CD4-positive, alpha-beta T cell (primary cell): ENCODE measurements around the gene ITGAD. TPM values are rescaled to one million over a fixed set of nuclear protein-coding genes. Genes with fewer than 3 reads are reported as not detected.

Source experiments
- ATAC-seq: fragments of 200-7000 bp; cut with Tn5 transposase; one replicate; pipeline ENCODE4 v1.10.0; 2022; ENCODE audit warnings: mild to moderate bottlenecking; ENCODE audit not compliant: poor library complexity
- CTCF ChIA-PET: fragments of 350-600 bp; sonication (Branson Sonifier 250); formaldehyde crosslinking; loops from one replicate; lab custom pipeline; 2021; ENCODE audit warnings: antibody characterized with exemption, inconsistent platforms; lab: Charles Lee
- POLR2A ChIA-PET: fragments of 350-600 bp; sonication (Branson Sonifier 250); formaldehyde crosslinking; loops from one replicate; lab custom pipeline; 2021; ENCODE audit warnings: antibody characterized with exemption, inconsistent platforms; lab: Charles Lee
- DNase-seq, 14 experiments: peaks; one replicate each; pipeline ENCODE4 v3.0.0-alpha.2; 2013 to 2020; ENCODE audit warnings: mixed read lengths in 2 of 14
- H3K27ac ChIP-seq, 2 donors: one replicate each; pipeline versions ENCODE4 v1.5.1 to v1.7.0; 2013; ENCODE audit warnings: low read length in 2 of 2, low read depth in 1 of 2, mild to moderate bottlenecking in 1 of 2
- H3K27me3 ChIP-seq, 2 experiments: 1 replicate in 1 of 2; 2 replicates in 1 of 2; pipeline versions ENCODE4 v1.6.1 to v1.7.0; 2013; ENCODE audit warnings: low read length in 2 of 2, control low read depth in 1 of 2, mild to moderate bottlenecking in 1 of 2, moderate library complexity in 1 of 2; ENCODE audit not compliant: insufficient read depth in 2 of 2, control insufficient read depth in 1 of 2
- H3K36me3 ChIP-seq: one replicate; pipeline ENCODE4 v1.6.1; 2013; ENCODE audit warnings: low read length, control low read depth; ENCODE audit not compliant: insufficient read depth
- H3K4me1 ChIP-seq: one replicate; pipeline ENCODE4 v1.6.1; 2013; ENCODE audit warnings: low read length, control low read depth; ENCODE audit not compliant: insufficient read depth
- H3K4me3 ChIP-seq: one replicate; pipeline ENCODE4 v1.5.1; 2013; ENCODE audit warnings: mild to moderate bottlenecking, low read length, moderate library complexity
- H3K9me3 ChIP-seq, 2 experiments: 1 replicate in 1 of 2; 2 replicates in 1 of 2; pipeline versions ENCODE4 v1.6.1 to v1.7.0; 2013; ENCODE audit warnings: low read length in 2 of 2, mild to moderate bottlenecking in 2 of 2, control low read depth in 1 of 2, moderate library complexity in 1 of 2; ENCODE audit not compliant: control insufficient read depth in 1 of 2, insufficient read depth in 1 of 2
- H3K27ac Mint-ChIP-seq: one replicate; pipeline ENCODE4 v1.8.0; 2020; ENCODE audit warnings: mixed read lengths
- H3K27me3 Mint-ChIP-seq: one replicate; pipeline ENCODE4 v1.8.0; 2021; ENCODE audit warnings: mixed read lengths
- H3K36me3 Mint-ChIP-seq: one replicate; pipeline ENCODE4 v1.8.0; 2021; ENCODE audit warnings: low read depth, mixed read lengths
- H3K4me1 Mint-ChIP-seq: one replicate; pipeline ENCODE4 v1.8.0; 2021; ENCODE audit warnings: low read depth, mixed read lengths
- H3K4me3 Mint-ChIP-seq: one replicate; pipeline ENCODE4 v1.8.0; 2020; ENCODE audit warnings: mild to moderate bottlenecking, mixed read lengths
- H3K9me3 Mint-ChIP-seq: one replicate; pipeline ENCODE4 v1.8.0; 2020; ENCODE audit warnings: mixed read lengths
- CTCF ChIP-seq: fragments of 200-600 bp; IDR thresholded peaks from one replicate; pipeline ENCODE4 v1.8.0; 2022; ENCODE audit warnings: antibody characterized with exemption, mild to moderate bottlenecking
- intact Hi-C, 2 experiments: fragments of 100-400 bp; cut with DNase I in 1 of 2; cut with micrococcal nuclease in 1 of 2; formaldehyde crosslinking; loops; one replicate each; pipeline versions ENCODE4 v1.15.1 to v1.9.0; 2023 to 2025; cut with DNase I, micrococcal nuclease
- total RNA-seq, 174 experiments: library from RNA in 2 of 174; stranded (reverse) in 2 of 174; gene quantifications; one replicate each; pipeline ENCODE4 v1.2.3 and lab custom pipeline; 2021 to 2026

ITGAD gene
- total RNA-seq, 2 experiments from 2014 or later = not detected

- H3K9me3 Mint-ChIP-seq = no peaks in the 10 kb centered on the region
- CTCF ChIA-PET = no interaction called here
- POLR2A ChIA-PET = no interaction called here
- no peak overlapping the region for H3K27ac Mint-ChIP-seq
- H3K36me3 Mint-ChIP-seq = no peaks in the 10 kb centered on the region
- TF ChIP-seq CTCF = no peak
- ATAC-seq (no peak), DNase-seq (no peak)
- no peak overlapping the region for H3K4me3 ChIP-seq
- no peaks in the 10 kb centered on the region for H3K4me1 Mint-ChIP-seq
- no peak overlapping the region for H3K27ac ChIP-seq
- H3K4me1 ChIP-seq = no peaks in the 10 kb centered on the region
- peaks cover 21% of the 10 kb centered on the region for H3K27me3 Mint-ChIP-seq
- intact Hi-C loops = no loop called here
- H3K4me3 Mint-ChIP-seq = no peak overlapping the region
- no peaks in the 10 kb centered on the region for H3K27me3 ChIP-seq
- no peaks in the 10 kb centered on the region for H3K36me3 ChIP-seq
- H3K9me3 ChIP-seq = no peaks in the 10 kb centered on the region
Observed at GRCh38 chr16:31390504-31391041, 2.6 kb upstream of the ITGAD start.

- POLR2A ChIA-PET = no interaction called here
- intact Hi-C loops = no loop called here
- Histone ChIP-seq H3K9me3 (peaks cover 0 to 14% of the 10 kb centered on the region in 2 experiments), H3K4me1 (peaks cover 11% of the 10 kb centered on the region), H3K27me3 (no peaks in the 10 kb centered on the region), H3K27ac (no peak overlapping the region), H3K4me3 (no peak overlapping the region), H3K36me3 (no peaks in the 10 kb centered on the region)
- ATAC-seq = no peak
- TF ChIP-seq CTCF = no peak
- no peak for DNase-seq
- Mint-ChIP-seq H3K4me3 (no peak overlapping the region), H3K9me3 (peaks cover 2% of the 10 kb centered on the region), H3K27ac (no peak overlapping the region), H3K36me3 (no peaks in the 10 kb centered on the region), H3K4me1 (no peaks in the 10 kb centered on the region), H3K27me3 (peaks cover 5% of the 10 kb centered on the region)
- CTCF ChIA-PET = no interaction called here
Observed at GRCh38 chr16:31395647-31396046, 2.5 kb downstream of the ITGAD start.

- peaks cover 5% of the 10 kb centered on the region for H3K27me3 Mint-ChIP-seq
- Histone ChIP-seq H3K36me3 (no peaks in the 10 kb centered on the region), H3K27ac (no peak overlapping the region), H3K27me3 (no peaks in the 10 kb centered on the region), H3K4me1 (peaks cover 11% of the 10 kb centered on the region), H3K9me3 (peaks cover 0 to 14% of the 10 kb centered on the region in 2 experiments), H3K4me3 (no peak overlapping the region)
- H3K36me3 Mint-ChIP-seq = no peaks in the 10 kb centered on the region
- H3K9me3 Mint-ChIP-seq = peaks cover 2% of the 10 kb centered on the region
- no peak overlapping the region for H3K4me3 Mint-ChIP-seq
- no peak overlapping the region for H3K27ac Mint-ChIP-seq
- ChIA-PET POLR2A (no interaction called here), CTCF (no interaction called here)
- no peaks in the 10 kb centered on the region for H3K4me1 Mint-ChIP-seq
- ATAC-seq = no peak
- peak in 1 of 14 experiments; percentile 19 for DNase-seq
- no peak for TF ChIP-seq CTCF
- intact Hi-C loops = no loop called here
Observed at GRCh38 chr16:31397096-31397660, 4.0 kb downstream of the ITGAD start.
